ENCODE data around the gene ATP6AP1.

The ATP6AP1 gene

GRCh38 chrX:154462396-154462795 lies 33.9 kb downstream of the ATP6AP1 start:
- in situ Hi-C loops (cut with HindIII; ENCODE audit: low pct_ligation_motif_present, low pct_unique_long_range_greater_than_20kb, low sequenced_read_pairs), result no loop called here

GRCh38 chrX:154463611-154464220 lies 35.2 kb downstream of the ATP6AP1 start:
- DNase-seq, result no peak
- in situ Hi-C loops (cut with HindIII; ENCODE audit: low pct_ligation_motif_present, low pct_unique_long_range_greater_than_20kb, low sequenced_read_pairs), result no loop called here

More at GRCh38 chrX:154462396-154462795, 33.9 kb downstream of the ATP6AP1 start:
- DNase-seq, result no peak

- in situ Hi-C loops (cut with HindIII; ENCODE audit: low pct_ligation_motif_present, low pct_unique_long_range_greater_than_20kb, low sequenced_read_pairs), result no loop called here
- no peak for DNase-seq
These were observed 36.4 kb downstream of the ATP6AP1 start for GRCh38 chrX:154464806-154465365.

GRCh38 chrX:154465601-154466000 lies 37.1 kb downstream of the ATP6AP1 start:
- no peak for DNase-seq
- in situ Hi-C loops (cut with HindIII; ENCODE audit: low pct_ligation_motif_present, low pct_unique_long_range_greater_than_20kb, low sequenced_read_pairs), result no loop called here

GRCh38 chrX:154466036-154466435 lies 37.6 kb downstream of the ATP6AP1 start:
- in situ Hi-C loops (cut with HindIII; ENCODE audit: low pct_ligation_motif_present, low pct_unique_long_range_greater_than_20kb, low sequenced_read_pairs), result no loop called here
- DNase-seq, result no peak

- in situ Hi-C loops (cut with HindIII; ENCODE audit: low pct_ligation_motif_present, low pct_unique_long_range_greater_than_20kb, low sequenced_read_pairs), result no loop called here
- no peak for DNase-seq
These were observed 38.4 kb downstream of the ATP6AP1 start for GRCh38 chrX:154466907-154467306.

GRCh38 chrX:154467556-154467955 lies 39.1 kb downstream of the ATP6AP1 start:
- in situ Hi-C loops (cut with HindIII; ENCODE audit: low pct_ligation_motif_present, low pct_unique_long_range_greater_than_20kb, low sequenced_read_pairs), result no loop called here
- DNase-seq, result no peak

- no peak for DNase-seq
- in situ Hi-C loops (cut with HindIII; ENCODE audit: low pct_ligation_motif_present, low pct_unique_long_range_greater_than_20kb, low sequenced_read_pairs), result no loop called here
These were observed 39.7 kb downstream of the ATP6AP1 start for GRCh38 chrX:154468217-154468616.

GRCh38 chrX:154469114-154469513 lies 40.6 kb downstream of the ATP6AP1 start:
- in situ Hi-C loops (cut with HindIII; ENCODE audit: low pct_ligation_motif_present, low pct_unique_long_range_greater_than_20kb, low sequenced_read_pairs), result no loop called here

GRCh38 chrX:154469880-154470279 lies 41.4 kb downstream of the ATP6AP1 start:
- in situ Hi-C loops (cut with HindIII; ENCODE audit: low pct_ligation_motif_present, low pct_unique_long_range_greater_than_20kb, low sequenced_read_pairs), result no loop called here
- no peak for DNase-seq

More at GRCh38 chrX:154469114-154469513, 40.6 kb downstream of the ATP6AP1 start:
- no peak for DNase-seq

GRCh38 chrX:154470434-154470833 lies 42.0 kb downstream of the ATP6AP1 start:
- in situ Hi-C loops (cut with HindIII; ENCODE audit: low pct_ligation_motif_present, low pct_unique_long_range_greater_than_20kb, low sequenced_read_pairs), result no loop called here

GRCh38 chrX:154470914-154471568 lies 42.6 kb downstream of the ATP6AP1 start:
- no peak for DNase-seq
- in situ Hi-C loops (cut with HindIII; ENCODE audit: low pct_ligation_motif_present, low pct_unique_long_range_greater_than_20kb, low sequenced_read_pairs), result no loop called here

More at GRCh38 chrX:154470434-154470833, 42.0 kb downstream of the ATP6AP1 start:
- no peak for DNase-seq

GRCh38 chrX:154471839-154472684 lies 43.6 kb downstream of the ATP6AP1 start:
- in situ Hi-C loops (cut with HindIII; ENCODE audit: low pct_ligation_motif_present, low pct_unique_long_range_greater_than_20kb, low sequenced_read_pairs), result no loop called here

GRCh38 chrX:154472685-154473632 lies 44.5 kb downstream of the ATP6AP1 start:
- DNase-seq, result no peak
- in situ Hi-C loops (cut with HindIII; ENCODE audit: low pct_ligation_motif_present, low pct_unique_long_range_greater_than_20kb, low sequenced_read_pairs), result no loop called here

More at GRCh38 chrX:154471839-154472684, 43.6 kb downstream of the ATP6AP1 start:
- DNase-seq, result no peak

- DNase-seq, result no peak
- in situ Hi-C loops (cut with HindIII; ENCODE audit: low pct_ligation_motif_present, low pct_unique_long_range_greater_than_20kb, low sequenced_read_pairs), result no loop called here
These were observed 45.2 kb downstream of the ATP6AP1 start for GRCh38 chrX:154473683-154474082.

GRCh38 chrX:154476821-154477220 lies 48.3 kb downstream of the ATP6AP1 start:
- no peak for DNase-seq
- in situ Hi-C loops (cut with HindIII; ENCODE audit: low pct_ligation_motif_present, low pct_unique_long_range_greater_than_20kb, low sequenced_read_pairs), result no loop called here

GRCh38 chrX:154477891-154478477 lies 49.5 kb downstream of the ATP6AP1 start:
- no peak for DNase-seq
- in situ Hi-C loops (cut with HindIII; ENCODE audit: low pct_ligation_motif_present, low pct_unique_long_range_greater_than_20kb, low sequenced_read_pairs), result no loop called here
